K562 (cell line): Measurements from ENCODE around the gene MERTK. TPM values are rescaled to one million over a fixed set of nuclear protein-coding genes. Genes with fewer than 3 reads are reported as not detected.

Source experiments
- ATAC-seq: fragments of 200-7000 bp; cut with Tn5 transposase; 3 replicates; pipeline ENCODE4 v1.9.1; 2020; ENCODE audit warnings: moderate library complexity
- BruUV-seq: library from RNA; stranded (reverse); fragments of 400-500 nt; replicated peaks from 2 replicates; lab custom pipeline; 2021; lab: Mats Ljungman, UMichigan
- CTCF ChIA-PET: fragments of 300-600 bp; formaldehyde crosslinking; extraction: SDS; loops from one replicate; lab custom pipeline; 2021; ENCODE audit warnings: low intra/inter-chr PET ratio; lab: Yijun Ruan, JAX
- POLR2A ChIA-PET: fragments of 300-600, 350-650 bp; sonication (Branson Sonifier 250); formaldehyde crosslinking; extraction: SDS; loops from one replicate; lab custom pipeline; 2021; ENCODE audit warnings: antibody characterized with exemption, inconsistent platforms; lab: Yijun Ruan, JAX
- DNase-seq, 4 experiments: peaks; one replicate each; pipeline versions ENCODE4 v3.0.0 to v3.0.0-alpha.2; 2011 to 2018; ENCODE audit warnings: low spot score in 3 of 4, mixed read lengths in 3 of 4; ENCODE audit errors: extremely low read depth in 1 of 4
- FAIRE-seq: peaks from 2 replicates; lab custom pipeline; 2011; peaks lifted over from hg19 to GRCh38; lab: Jason Lieb, UNC
- H2AFZ ChIP-seq: 2 replicates; pipeline ENCODE4 v1.6.0; 2011; ENCODE audit warnings: low read depth, low read length, control low read depth, inconsistent platforms
- H3K27ac ChIP-seq: fragments of 200-600 bp; 3 replicates; pipeline ENCODE4 v1.8.0; 2011; ENCODE audit warnings: low read depth, mild to moderate bottlenecking, control low read depth, inconsistent platforms, low read length, moderate library complexity, mixed read lengths; ENCODE audit errors: extremely low read depth
- H3K27me3 ChIP-seq, 2 experiments: fragments of 300-600 bp in 1 of 2; 2 replicates in 1 of 2; 3 replicates in 1 of 2; pipeline versions ENCODE4 v1.6.0 to v1.8.0; 2011; ENCODE audit warnings: inconsistent platforms in 2 of 2, low read length in 2 of 2, mild to moderate bottlenecking in 1 of 2, mixed read lengths in 1 of 2, moderate library complexity in 1 of 2; ENCODE audit not compliant: control insufficient read depth in 2 of 2, insufficient read depth in 2 of 2
- H3K36me3 ChIP-seq: fragments of 300-600 bp; 3 replicates; pipeline ENCODE4 v1.8.0; 2011; ENCODE audit warnings: mild to moderate bottlenecking, low read length, inconsistent platforms; ENCODE audit not compliant: control insufficient read depth, insufficient read depth
- H3K4me1 ChIP-seq, 2 experiments: fragments of 200-600 bp in 1 of 2; replicated peaks in 1 of 2; 2 replicates in 1 of 2; 3 replicates in 1 of 2; pipeline versions ENCODE4 v1.5.1 to v1.8.0; 2011; ENCODE audit warnings: inconsistent platforms in 2 of 2, low read length in 2 of 2, mild to moderate bottlenecking in 1 of 2, mixed read lengths in 1 of 2, moderate library complexity in 1 of 2; ENCODE audit not compliant: control insufficient read depth in 2 of 2, insufficient read depth in 2 of 2
- H3K4me2 ChIP-seq: 2 replicates; pipeline ENCODE4 v1.6.1; 2011; ENCODE audit warnings: low read length, control low read depth, inconsistent platforms, mixed read lengths; ENCODE audit not compliant: insufficient read depth
- H3K4me3 ChIP-seq: fragments of 200-600 bp; sonication (generic), shearing (Covaris generic); 2 replicates; pipeline ENCODE4 v1.5.1; 2016; ENCODE audit warnings: control low read depth, inconsistent platforms
- H3K79me2 ChIP-seq: fragments of 200-600 bp; 3 replicates; pipeline ENCODE4 v1.8.0; 2011; ENCODE audit warnings: low read length, inconsistent platforms; ENCODE audit not compliant: control insufficient read depth, insufficient read depth
- H3K9ac ChIP-seq, 2 experiments: 2 replicates each; pipeline versions ENCODE4 v1.6.0 to v1.6.1; 2011; ENCODE audit warnings: low read depth in 2 of 2, low read length in 2 of 2, control low read depth in 1 of 2, inconsistent platforms in 1 of 2, mild to moderate bottlenecking in 1 of 2, mixed read lengths in 1 of 2; ENCODE audit not compliant: insufficient read depth in 1 of 2
- H3K9me1 ChIP-seq: one replicate; pipeline ENCODE4 v1.6.0; 2011; ENCODE audit warnings: inconsistent platforms, mild to moderate bottlenecking, low read length, moderate library complexity; ENCODE audit not compliant: control insufficient read depth, insufficient read depth
- H3K9me3 ChIP-seq: replicated peaks from 2 replicates; pipeline ENCODE4 v1.5.1; 2011; ENCODE audit warnings: low read depth, low read length, inconsistent platforms; ENCODE audit not compliant: control insufficient read depth, insufficient read depth
- H4K20me1 ChIP-seq: replicated peaks from 2 replicates; pipeline ENCODE4 v1.6.1; 2011; ENCODE audit warnings: low read length, inconsistent platforms, mixed read lengths; ENCODE audit not compliant: control insufficient read depth, insufficient read depth
- DEAF1 ChIP-seq: fragments of 450-650 bp; formaldehyde crosslinking; IDR thresholded peaks from 2 replicates; pipeline ENCODE4 v1.4.0; 2020; ENCODE audit warnings: mild to moderate bottlenecking, moderate library complexity
- EP400 ChIP-seq: fragments of 450-650 bp; IDR thresholded peaks from 2 replicates; pipeline ENCODE4 v1.6.1; 2017; ENCODE audit warnings: antibody characterized with exemption, mild to moderate bottlenecking, moderate library complexity
- GABPB2 ChIP-seq: fragments of 250-450 bp; sonication (Bioruptor Pico); conservative IDR thresholded peaks from 2 replicates; pipeline ENCODE4 v1.5.1; 2021; ENCODE audit warnings: mild to moderate bottlenecking
- KAT8 ChIP-seq: fragments of 450-650 bp; IDR thresholded peaks from 2 replicates; pipeline ENCODE4 v1.6.1; 2016; ENCODE audit warnings: low read depth, mild to moderate bottlenecking
- SIN3B ChIP-seq: fragments of 450-650 bp; IDR thresholded peaks from 2 replicates; pipeline ENCODE4 v1.6.1; 2017; ENCODE audit warnings: low read depth, mild to moderate bottlenecking, moderate library complexity
- TCF7 ChIP-seq: sonication (generic); IDR thresholded peaks from 2 replicates; pipeline ENCODE4 v1.6.1; 2016; ENCODE audit warnings: antibody characterized with exemption, borderline replicate concordance
- ZBTB40 ChIP-seq, 2 experiments: fragments of 450-650 bp in 1 of 2; sonication (generic) in 1 of 2; formaldehyde crosslinking in 1 of 2; IDR thresholded peaks; 2 replicates each; pipeline versions ENCODE4 v1.7.1 to v1.9.0; 2016 to 2022; ENCODE audit warnings: inconsistent platforms in 1 of 2, mild to moderate bottlenecking in 1 of 2, missing genetic modification reagents in 1 of 2
- ZFP1 ChIP-seq: fragments of 450-650 bp; formaldehyde crosslinking; IDR thresholded peaks from 2 replicates; pipeline ENCODE4 v1.4.0; 2020; ENCODE audit warnings: mild to moderate bottlenecking, mixed read lengths
- ZNF589 ChIP-seq: fragments of 200-800 bp; sonication (Bioruptor generic); IDR thresholded peaks from 2 replicates; pipeline ENCODE4 v1.6.1; 2016; ENCODE audit warnings: low read depth, missing genetic modification characterization, missing compliant biosample characterization
- WGBS: fragments of 100-300 bp; shearing (Covaris generic); methylation state at CpG from one replicate; pipeline ENCODE4 v1.1.6; 2016; ENCODE audit warnings: low coverage, mixed read lengths; ENCODE audit not compliant: insufficient coverage; ENCODE audit errors: missing lambda C conversion rate; 5-methylcytosine and 5-hydroxymethylcytosine counted together
- in situ Hi-C: fragments of 300-500 bp; cut with MboI; formaldehyde crosslinking; loops from 4 replicates; pipeline ENCODE4 v1.15.0; 2018; ENCODE audit warnings: inconsistent platforms, mixed read lengths
- intact Hi-C: fragments of 100-400 bp; cut with micrococcal nuclease; formaldehyde crosslinking; loops from 2 replicates; pipeline ENCODE4 v1.14.2; 2022
- polyA plus RNA-seq, 8 experiments: library from polyadenylated mRNA; depleted of rRNA in 4 of 8; stranded (reverse) in 5 of 8; unstranded in 3 of 8; fragments of >200 nt; fragmentation: Nextera tagmentation in 2 of 8; fragmentation: Illumina TruSeq in 1 of 8; extraction: Ambion mirVana in 2 of 8; extraction: Trizol in 1 of 8; gene quantifications; 2 replicates each; pipeline versions ENCODE4 v1.2.1 to v1.2.3, GENCODE V29; 2011 to 2014; ENCODE audit warnings: inconsistent platforms in 1 of 8, missing spikeins in 1 of 8
- total RNA-seq, 7 experiments: library from RNA; depleted of rRNA in 6 of 7; stranded (reverse); fragments of >200 nt in 6 of 7; fragmentation: Illumina TruSeq in 2 of 7; extraction: Trizol in 2 of 7; gene quantifications; 2 replicates each; pipeline versions ENCODE4 v1.2.1 to v1.2.3, GENCODE V29; 2011 to 2021; ENCODE audit warnings: low replicate concordance in 1 of 7
- TF ChIP-seq, protein P1 (sequence below): sonication (generic); formaldehyde crosslinking; IDR thresholded peaks from 2 replicates; pipeline ENCODE4 v1.8.1; 2022; ENCODE audit warnings: missing genetic modification reagents

Gene MERTK
- total and polyA plus RNA-seq, 9 of the 15 experiments (the other 6 are each of a cell fraction or from before 2014, with no cell fraction given) = 0.23 to 1.6 (median 0.74) TPM

DNA sequence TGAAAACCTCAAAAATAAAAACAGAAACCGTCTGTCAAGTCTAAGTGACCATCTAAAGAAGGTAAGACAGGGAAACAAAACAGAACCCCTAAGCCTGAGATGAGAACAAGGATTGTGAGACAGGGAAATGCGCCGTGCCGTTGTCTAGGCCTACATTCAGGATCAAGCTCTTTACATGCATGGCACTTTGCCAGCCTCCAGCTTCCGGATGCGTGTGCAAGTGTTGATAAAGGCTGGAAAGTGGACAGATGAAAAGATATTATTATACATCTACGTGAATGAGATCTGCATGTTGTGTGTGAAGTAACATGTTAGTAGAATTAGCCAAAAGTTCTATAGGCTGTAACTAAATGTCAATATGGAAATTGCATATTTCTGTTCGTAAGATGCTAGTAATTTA is 128.1 kb downstream of the MERTK start:
- Histone ChIP-seq H2AFZ (peak overlapping the region; percentile 47), H3K9ac (peak overlapping the region in 1 of 2 experiments; percentile 1; a peak in 1 of 4 replicates), H3K4me3 (no peak overlapping the region), H3K9me3 (no peaks in the 10 kb centered on the region), H3K36me3 (no peaks in the 10 kb centered on the region), H3K27ac (peak overlapping the region; percentile 12), H3K9me1 (no peaks in the 10 kb centered on the region), H3K79me2 (no peaks in the 10 kb centered on the region), H3K27me3 (no peaks in the 10 kb centered on the region), H3K4me1 (peaks cover 8 to 19% of the 10 kb centered on the region in 2 experiments; a peak in 4 of 5 replicates), H4K20me1 (no peaks in the 10 kb centered on the region), H3K4me2 (peak overlapping the region; percentile 15)
- BruUV-seq = no TSS peak
- ChIA-PET POLR2A (interaction anchor here (0.8 to 1.3 kb wide), 4 partner anchors 13 to 87 kb away, joined by 3 to 4 read pairs (median 3); no protein-coding TSS in a partner anchor), CTCF (no interaction called here)
- ATAC-seq (peak; percentile 75), FAIRE-seq (peak; percentile 86), DNase-seq (peak; percentile 19 to 89 (median 38))
- in situ Hi-C loops (no loop called here), intact Hi-C loops (no loop called here)
- 2% methylated on average over 8 of the region's 8 CpGs for WGBS
- no peak for TF ChIP-seq TCF7
- no peak for TF ChIP-seq ZNF589
- TF ChIP-seq KAT8 = no peak
- TF ChIP-seq EP400 = no peak
- no peak for TF ChIP-seq ZFP1 (CRISPR knock-in tag)
- TF ChIP-seq SIN3B = no peak
- no peak for TF ChIP-seq DEAF1 (CRISPR knock-in tag)
- 0 out of 2 replicates have a peak, but pooled peaks have one; percentile 40 for TF ChIP-seq ZBTB40 (IDR thresholded peaks at IDR 0.05)
- TF ChIP-seq ZBTB40 (CRISPR knock-in tag; IDR thresholded peaks at IDR 0.05) = no peak
- no peak for TF ChIP-seq GABPB2 (CRISPR knock-in tag)
- TF ChIP-seq, protein P1, sequence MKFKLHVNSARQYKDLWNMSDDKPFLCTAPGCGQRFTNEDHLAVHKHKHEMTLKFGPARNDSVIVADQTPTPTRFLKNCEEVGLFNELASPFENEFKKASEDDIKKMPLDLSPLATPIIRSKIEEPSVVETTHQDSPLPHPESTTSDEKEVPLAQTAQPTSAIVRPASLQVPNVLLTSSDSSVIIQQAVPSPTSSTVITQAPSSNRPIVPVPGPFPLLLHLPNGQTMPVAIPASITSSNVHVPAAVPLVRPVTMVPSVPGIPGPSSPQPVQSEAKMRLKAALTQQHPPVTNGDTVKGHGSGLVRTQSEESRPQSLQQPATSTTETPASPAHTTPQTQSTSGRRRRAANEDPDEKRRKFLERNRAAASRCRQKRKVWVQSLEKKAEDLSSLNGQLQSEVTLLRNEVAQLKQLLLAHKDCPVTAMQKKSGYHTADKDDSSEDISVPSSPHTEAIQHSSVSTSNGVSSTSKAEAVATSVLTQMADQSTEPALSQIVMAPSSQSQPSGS (CRISPR knock-in tag) = no peak
